Measurements from ENCODE around the gene C2CD2L. TPM values are rescaled to one million over a fixed set of nuclear protein-coding genes. Genes with fewer than 3 reads are reported as not detected.

The C2CD2L gene
- total and polyA plus RNA-seq, 2 of the 13 experiments (the other 11 are each of a cell fraction or from before 2014, with no cell fraction given), result 3.7 to 5.5 TPM

GRCh38 chr11:119130662-119131061 is 23.5 kb downstream of the C2CD2L start (continued):
- 0 out of 2 replicates have a peak, but pooled peaks have one; percentile 12 for TF ChIP-seq ARID5B (CRISPR knock-in tag; IDR thresholded peaks at IDR 0.05)
- TF ChIP-seq PATZ1 (CRISPR knock-in tag; IDR thresholded peaks at IDR 0.05), result peak; percentile 47
- peak; percentile 56; the same call in 1 of the 2 replicates for TF ChIP-seq HNF4A (CRISPR knock-in tag; IDR thresholded peaks at IDR 0.05)
- TF ChIP-seq MTA1 (CRISPR knock-in tag; IDR thresholded peaks at IDR 0.05; ENCODE audit: borderline replicate concordance), result 0 out of 2 replicates have a peak, but pooled peaks have one; percentile 20
- no peak for TF ChIP-seq TEF (CRISPR knock-in tag; IDR thresholded peaks at IDR 0.05)
- TF ChIP-seq SOX6 (IDR thresholded peaks at IDR 0.05), result no peak
- peak; percentile 41; the same call in 1 of the 2 replicates for TF ChIP-seq SOX6 (CRISPR knock-in tag; IDR thresholded peaks at IDR 0.05)
- TF ChIP-seq DMTF1 (CRISPR knock-in tag; IDR thresholded peaks at IDR 0.05), result no peak
- peak; percentile 94 for TF ChIP-seq ZNF263 (CRISPR knock-in tag; IDR thresholded peaks at IDR 0.05)
- 0 out of 2 replicates have a peak, but pooled peaks have one; percentile 54 for TF ChIP-seq ZHX1 (CRISPR knock-in tag; IDR thresholded peaks at IDR 0.05; ENCODE audit: low read depth)
- TF ChIP-seq RXRB (CRISPR knock-in tag; IDR thresholded peaks at IDR 0.05; ENCODE audit: borderline replicate concordance), result peak; percentile 43; the same call in 1 of the 2 replicates
- 0 out of 2 replicates have a peak, but pooled peaks have one; percentile 36 for TF ChIP-seq ZBTB7B (CRISPR knock-in tag; IDR thresholded peaks at IDR 0.05)
- TF ChIP-seq TEAD3 (CRISPR knock-in tag; optimal IDR thresholded peaks at IDR 0.05; ENCODE audit: borderline replicate concordance), result peak; percentile 93
- TF ChIP-seq ATF1 (CRISPR knock-in tag; IDR thresholded peaks at IDR 0.05), result peak; percentile 75
- TF ChIP-seq ATF3 (CRISPR knock-in tag; IDR thresholded peaks at IDR 0.05), result peak; percentile 52
- TF ChIP-seq RXRA (CRISPR knock-in tag; IDR thresholded peaks at IDR 0.05), result peak; percentile 64; the same call in 1 of the 2 replicates

Data from HepG2 (cell line).